Adrenal gland (tissue), 12 donors: Measurements from ENCODE around the gene BTBD9. TPM values are rescaled to one million over a fixed set of nuclear protein-coding genes. Genes with fewer than 3 reads are reported as not detected.

Source experiments
- DNase-seq, 7 donors: peaks; one replicate each; pipeline ENCODE4 v3.0.0-alpha.2; 2019 to 2020
- H3K27ac ChIP-seq, 5 donors: fragments of 200-600 bp; sonication (generic) in 4 of 5; 1 replicate in 3 of 5; 2 replicates in 2 of 5; pipeline versions ENCODE4 v1.5.1 to v1.8.0; 2016 to 2020; ENCODE audit warnings: mild to moderate bottlenecking in 1 of 5
- H3K27me3 ChIP-seq: fragments of 200-600 bp; 2 replicates; pipeline ENCODE4 v1.8.0; 2021
- H3K36me3 ChIP-seq, 2 donors: fragments of 200-600 bp; replicated peaks in 1 of 2; 1 replicate in 1 of 2; 2 replicates in 1 of 2; pipeline versions ENCODE4 v1.5.1 to v1.8.0; 2018 to 2022
- H3K4me1 ChIP-seq, 2 donors: fragments of 200-600 bp; replicated peaks in 1 of 2; 1 replicate in 1 of 2; 2 replicates in 1 of 2; pipeline versions ENCODE4 v1.5.1 to v1.8.0; 2018 to 2021
- H3K4me3 ChIP-seq, 4 donors: fragments of 200-600 bp; sonication (generic) in 3 of 4; one replicate each; pipeline ENCODE4 v1.5.1; 2016 to 2018
- H3K9me3 ChIP-seq, 3 donors: fragments of 200-600 bp; sonication (generic) in 1 of 3; replicated peaks in 1 of 3; 1 replicate in 2 of 3; 2 replicates in 1 of 3; pipeline versions ENCODE4 v1.5.1 to v1.8.0; 2016 to 2021
- CTCF ChIP-seq, 6 experiments: fragments of 450-650 bp in 4 of 6; fragments of 200-600 bp in 2 of 6; sonication (generic) in 1 of 6; IDR thresholded peaks; 1 replicate in 5 of 6; 2 replicates in 1 of 6; pipeline versions ENCODE4 v1.5.1 to v1.8.0; 2016 to 2021; ENCODE audit warnings: antibody characterized with exemption in 6 of 6, mild to moderate bottlenecking in 2 of 6, moderate library complexity in 1 of 6
- POLR2A ChIP-seq, 2 donors: fragments of 450-650 bp; IDR thresholded peaks; one replicate each; pipeline ENCODE4 v1.6.1; 2017; ENCODE audit warnings: antibody characterized with exemption in 2 of 2, mild to moderate bottlenecking in 2 of 2, moderate library complexity in 1 of 2
- WGBS, 4 donors: extraction: QIAGEN DNeasy Blood & Tissue Kit in 2 of 4; methylation state at CpG; one replicate each; pipeline versions ENCODE4 v1.1.5 to v1.1.7; 2013 to 2017; 5-methylcytosine and 5-hydroxymethylcytosine counted together
- intact Hi-C, 2 donors: fragments of 100-400 bp; cut with DNase I; formaldehyde crosslinking; loops; one replicate each; pipeline versions ENCODE4 v1.14.1 to v1.15.0; 2022 to 2023
- polyA plus RNA-seq, 3 donors: library from polyadenylated mRNA; stranded (reverse); fragments of 200-250 nt in 2 of 3; fragments of 350-450 nt in 1 of 3; fragmentation: Illumina TruSeq in 1 of 3; extraction: RNeasy Lipid Tissue Mini Kit (QIAGEN cat#74804) in 1 of 3; gene quantifications; one replicate each; pipeline ENCODE4 v1.2.3, GENCODE V29; 2013 to 2014
- total RNA-seq, 9 donors: library from RNA; depleted of rRNA in 4 of 9; stranded (reverse); fragments of >200 nt in 4 of 9; fragments of 120-200 nt in 1 of 9; fragmentation: NEBNext Ultra II Directional in 1 of 9; extraction: Animal tissue kit (Norgen Biotek cat#: 25700) in 1 of 9; gene quantifications; one replicate each; pipeline versions ENCODE4 v1.1.0 to v1.2.4, GENCODE V29; 2013 to 2023
- donor health status: healthy with polysubstance abuse.
- donor health status: Bipolar disorder and iron deficiency.
- donor health status: DM: yes; HTN: yes; CAD: no.
- donor health status: DM: no; HTN: no; CAD: no.
- donor health status: DM: no; HTN: no; CAD: no.
- donor health status: DM: yes; HTN: yes; CAD: no.

Gene BTBD9
- total and polyA plus RNA-seq, 12 donors: 2.4 to 29.6 (median 18.1) TPM

- intact Hi-C loops: no loop called here
- Histone ChIP-seq H3K4me1 (no peaks in the 10 kb centered on the region), H3K27me3 (no peaks in the 10 kb centered on the region), H3K27ac (no peak overlapping the region), H3K9me3 (no peaks in the 10 kb centered on the region), H3K4me3 (no peak overlapping the region), H3K36me3 (no peaks in the 10 kb centered on the region)
- 72 to 85% (median 76%) methylated on average over 4 of the region's 4 CpGs for WGBS, 4 donors
- TF ChIP-seq CTCF (IDR thresholded peaks at IDR 0.05): no peak
- TF ChIP-seq POLR2A (IDR thresholded peaks at IDR 0.05): no peak
- DNase-seq: no peak
Observed at GRCh38 chr6:38423746-38424145, 216.0 kb downstream of the BTBD9 start.

GRCh38 chr6:38420207-38420606 is 219.5 kb downstream of the BTBD9 start:
- Histone ChIP-seq H3K27me3 (no peaks in the 10 kb centered on the region), H3K4me1 (no peaks in the 10 kb centered on the region), H3K27ac (no peak overlapping the region), H3K36me3 (no peaks in the 10 kb centered on the region), H3K9me3 (no peaks in the 10 kb centered on the region), H3K4me3 (no peak overlapping the region)
- intact Hi-C loops: no loop called here
- TF ChIP-seq POLR2A (IDR thresholded peaks at IDR 0.05) (no peak), CTCF (IDR thresholded peaks at IDR 0.05) (no peak)
- no peak for DNase-seq
- 91 to 98% (median 94%) methylated on average over 2 of the region's 2 CpGs for WGBS, 4 donors

- DNase-seq: no peak
- TF ChIP-seq POLR2A (IDR thresholded peaks at IDR 0.05) (no peak), CTCF (IDR thresholded peaks at IDR 0.05) (no peak)
- 93 to 98% (median 96%) methylated on average over 6 of the region's 6 CpGs for WGBS, 4 donors
- intact Hi-C loops: no loop called here
- H3K36me3 ChIP-seq: no peaks in the 10 kb centered on the region
- H3K4me1 ChIP-seq: no peaks in the 10 kb centered on the region
- H3K4me3 ChIP-seq: no peak overlapping the region
- H3K27ac ChIP-seq: no peak overlapping the region
- H3K27me3 ChIP-seq: no peaks in the 10 kb centered on the region
- no peaks in the 10 kb centered on the region for H3K9me3 ChIP-seq
Observed at GRCh38 chr6:38417521-38417920, 222.2 kb downstream of the BTBD9 start.

- no peaks in the 10 kb centered on the region for H3K4me1 ChIP-seq
- H3K4me3 ChIP-seq: no peak overlapping the region
- no peaks in the 10 kb centered on the region for H3K27me3 ChIP-seq
- WGBS, 4 donors: 92 to 98% (median 93%) methylated on average over 5 of the region's 5 CpGs
- no peaks in the 10 kb centered on the region for H3K9me3 ChIP-seq
- TF ChIP-seq POLR2A (IDR thresholded peaks at IDR 0.05) (no peak), CTCF (IDR thresholded peaks at IDR 0.05) (no peak)
- H3K36me3 ChIP-seq: no peaks in the 10 kb centered on the region
- intact Hi-C loops: no loop called here
- H3K27ac ChIP-seq: no peak overlapping the region
- no peak for DNase-seq
Observed at GRCh38 chr6:38415231-38416005, 224.3 kb downstream of the BTBD9 start.
